GM12865 (cell line): ENCODE results near the gene SMG5.

Source experiments
- DNase-seq: peaks from one replicate; pipeline ENCODE4 v3.0.0; 2010; ENCODE audit warnings: low read depth
- H3K4me3 ChIP-seq: 2 replicates; pipeline ENCODE4 v1.5.1; 2011; ENCODE audit warnings: mild to moderate bottlenecking, low read depth, low read length, control low read depth
- CTCF ChIP-seq: IDR thresholded peaks from 2 replicates; pipeline ENCODE4 v1.5.1; 2011; ENCODE audit warnings: low read length, control low read depth, low read depth, inconsistent platforms; ENCODE audit not compliant: insufficient read depth; ENCODE audit errors: missing control alignments

Gene SMG5

DNA sequence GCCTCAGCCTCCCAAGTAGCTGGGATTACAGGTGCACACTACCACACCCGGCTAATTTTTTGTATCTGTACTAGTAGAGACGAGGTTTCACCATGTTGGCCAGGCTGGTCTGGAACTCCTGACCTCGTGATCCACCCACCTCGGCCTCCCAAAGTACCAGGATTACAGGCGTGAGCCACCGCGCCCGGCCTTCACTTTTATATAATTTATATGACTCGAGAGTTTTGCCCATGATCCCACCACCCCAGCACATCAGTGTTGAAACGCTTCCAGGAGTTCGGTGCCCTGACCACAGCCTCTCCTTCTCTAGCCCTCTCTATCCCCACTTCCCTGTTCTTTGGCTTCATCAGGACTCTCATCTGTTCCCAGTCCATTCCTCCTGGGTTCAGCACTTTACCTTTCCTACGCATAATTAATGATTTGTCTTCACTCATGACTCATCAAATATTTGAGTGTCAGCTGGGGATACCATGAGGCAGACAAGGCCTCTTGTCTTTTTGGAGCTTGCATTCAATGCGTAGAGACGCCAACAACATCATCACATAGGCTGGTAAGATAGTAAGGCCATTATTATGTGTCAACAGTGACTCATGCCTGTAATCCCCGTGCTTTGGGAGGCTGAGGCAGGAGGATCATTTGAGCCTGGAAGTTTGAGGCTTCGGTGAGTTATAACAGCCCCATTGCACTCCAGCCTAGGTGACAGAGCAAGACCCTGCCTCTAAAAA lies 68.4 kb downstream of the SMG5 start:
- no peak for TF ChIP-seq CTCF
- H3K4me3 ChIP-seq = peak overlapping the region; percentile 84
- DNase-seq = no peak

- DNase-seq = no peak
- TF ChIP-seq CTCF = no peak
These were observed 69.0 kb downstream of the SMG5 start for GRCh38 chr1:156213644-156213966.

GRCh38 chr1:156212833-156213643 lies 69.6 kb downstream of the SMG5 start, which contains the start of gene PMF1:
Gene PMF1, plus strand, starts transcription at chr1:156213007. Its CDS starts 9 bp downstream, at chr1:156213016.
- peak within 1 kb of the TSS; percentile 84 for H3K4me3 ChIP-seq
- TF ChIP-seq CTCF = no peak
- peak; percentile 98 for DNase-seq

More at GRCh38 chr1:156213644-156213966, 69.0 kb downstream of the SMG5 start:
- H3K4me3 ChIP-seq = peak overlapping the region; percentile 84

- no peak for DNase-seq
- TF ChIP-seq CTCF = no peak
- peak overlapping the region; percentile 84 for H3K4me3 ChIP-seq
These were observed 70.5 kb downstream of the SMG5 start for GRCh38 chr1:156212130-156212529.

DNA sequence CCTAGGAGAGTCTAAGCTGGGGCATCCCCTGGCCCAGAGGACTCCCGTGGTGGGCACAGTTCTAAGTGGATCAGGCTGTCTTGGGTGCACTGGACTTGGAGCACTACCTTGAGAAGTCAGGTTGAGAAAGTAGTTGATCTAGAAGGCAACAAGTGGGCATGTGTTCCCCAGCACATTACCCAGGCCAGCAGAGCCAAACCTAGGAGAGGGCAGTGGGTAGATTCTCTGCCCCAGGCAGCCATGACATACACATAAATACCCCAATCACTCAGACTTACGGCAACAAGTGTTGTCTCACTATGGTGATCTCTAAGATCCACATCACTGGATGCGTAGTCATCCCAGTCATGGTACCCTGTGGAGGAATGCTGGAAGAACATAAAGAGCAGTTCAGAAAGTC lies 71.4 kb downstream of the SMG5 start:
- no peak for TF ChIP-seq CTCF
- no peak for DNase-seq
- H3K4me3 ChIP-seq = no peak overlapping the region

- no peak for TF ChIP-seq CTCF
- DNase-seq = no peak
- H3K4me3 ChIP-seq = no peak overlapping the region
These were observed 77.9 kb downstream of the SMG5 start for GRCh38 chr1:156204686-156205085.
